Activated naive CD8-positive, alpha-beta T cell treated with anti-CD3 and anti-CD28 coated beads, Interleukin-2, amount 50 U/mL, for 24 hours (primary cell): ENCODE data around the gene NGEF.

Experiments used
- ATAC-seq: fragments of 150-1000 bp; cut with Tn5 transposase; one replicate; pipeline ENCODE4 v1.10.0; 2021
- DNase-seq: peaks from one replicate; pipeline ENCODE4 v3.0.0; 2021
- H3K27ac Mint-ChIP-seq: one replicate; pipeline ENCODE4 v1.8.0; 2021; ENCODE audit warnings: mild to moderate bottlenecking, mixed read lengths
- H3K27me3 Mint-ChIP-seq: one replicate; pipeline ENCODE4 v1.8.0; 2021; ENCODE audit warnings: mixed read lengths
- H3K36me3 Mint-ChIP-seq: one replicate; pipeline ENCODE4 v1.8.0; 2021; ENCODE audit warnings: low read depth, mixed read lengths
- H3K4me1 Mint-ChIP-seq: one replicate; pipeline ENCODE4 v1.8.0; 2021; ENCODE audit warnings: mixed read lengths
- H3K4me3 Mint-ChIP-seq: one replicate; pipeline ENCODE4 v1.8.0; 2021; ENCODE audit warnings: mild to moderate bottlenecking, moderate library complexity, mixed read lengths
- H3K9me3 Mint-ChIP-seq: one replicate; pipeline ENCODE4 v1.8.0; 2021; ENCODE audit warnings: mixed read lengths

NGEF gene

DNA sequence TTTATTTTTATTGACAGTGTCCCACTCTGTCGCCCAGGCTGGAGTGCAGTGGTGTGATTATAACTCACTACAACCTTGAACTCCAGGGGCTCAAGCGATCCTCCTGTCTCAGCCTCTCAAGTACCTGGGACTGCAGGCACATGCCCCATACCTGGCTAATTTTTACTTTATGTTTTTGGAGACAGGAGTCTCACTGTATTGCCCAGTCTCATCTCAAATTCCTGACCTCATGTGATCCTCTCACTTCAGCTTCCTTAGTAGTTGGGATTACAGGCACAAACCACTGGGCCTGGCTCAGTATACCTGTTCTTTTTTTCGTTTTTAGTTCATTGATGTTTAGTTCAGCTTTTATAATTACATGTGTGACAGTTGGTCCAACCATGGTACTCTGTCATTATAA, 183.1 kb downstream of the NGEF start:
- ATAC-seq, result no peak
- no peaks in the 10 kb centered on the region for H3K27me3 Mint-ChIP-seq
- no peak overlapping the region for H3K27ac Mint-ChIP-seq
- peaks cover 52% of the 10 kb centered on the region for H3K36me3 Mint-ChIP-seq
- no peak overlapping the region for H3K4me3 Mint-ChIP-seq
- peaks cover 2% of the 10 kb centered on the region for H3K4me1 Mint-ChIP-seq
- DNase-seq, result no peak
- H3K9me3 Mint-ChIP-seq, result no peaks in the 10 kb centered on the region
